ENCODE results near the gene SLC25A48. TPM values are rescaled to one million over a fixed set of nuclear protein-coding genes. Genes with fewer than 3 reads are reported as not detected.

The SLC25A48 gene
- total RNA-seq, 2 donors from 2014 or later, result 0.10 to 0.19 TPM

DNA sequence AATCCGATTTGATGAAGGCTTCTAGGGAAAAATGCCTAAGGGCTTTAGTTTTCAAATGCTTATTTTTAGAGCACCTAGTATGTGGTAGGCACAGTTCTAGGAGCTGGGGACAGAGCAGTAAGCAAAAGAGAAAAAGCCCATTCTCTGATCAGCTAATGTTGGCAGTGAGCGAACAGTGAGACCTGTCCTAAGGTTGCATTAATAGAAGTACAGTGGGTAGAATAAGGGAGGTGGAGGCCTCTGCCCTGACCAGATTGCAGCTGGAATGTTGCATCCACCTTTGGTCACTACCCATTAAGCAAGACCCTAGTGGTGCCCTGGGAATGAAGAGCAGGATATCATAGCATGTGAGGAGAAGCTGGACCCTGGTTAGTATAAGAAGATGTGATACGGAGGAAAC is 41.1 kb downstream of the SLC25A48 start:
- DNase-seq (ENCODE audit: low spot score), result no peak
- intact Hi-C loops (cut with DNase I), result no loop called here

DNA sequence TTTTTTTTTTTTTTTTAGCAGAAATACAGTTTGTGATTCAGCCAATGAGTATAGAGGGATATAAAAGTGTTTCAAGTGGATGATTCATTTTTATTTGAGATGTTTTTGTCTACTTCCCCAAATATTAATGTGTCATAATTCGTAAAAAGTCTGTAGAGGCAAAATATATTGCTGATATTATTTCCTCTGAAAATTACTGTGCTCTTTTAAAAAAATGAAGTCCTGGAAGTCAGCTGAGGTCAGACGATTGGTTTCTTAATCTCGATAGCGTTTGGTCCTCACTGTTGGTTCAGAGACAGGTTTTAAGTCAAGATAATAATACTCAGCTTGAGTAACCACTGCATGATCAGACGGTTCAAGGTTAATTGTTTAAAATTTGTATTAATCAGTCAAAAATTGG is 41.7 kb downstream of the SLC25A48 start:
- DNase-seq (ENCODE audit: low spot score), result no peak
- intact Hi-C loops (cut with DNase I), result no loop called here

DNA sequence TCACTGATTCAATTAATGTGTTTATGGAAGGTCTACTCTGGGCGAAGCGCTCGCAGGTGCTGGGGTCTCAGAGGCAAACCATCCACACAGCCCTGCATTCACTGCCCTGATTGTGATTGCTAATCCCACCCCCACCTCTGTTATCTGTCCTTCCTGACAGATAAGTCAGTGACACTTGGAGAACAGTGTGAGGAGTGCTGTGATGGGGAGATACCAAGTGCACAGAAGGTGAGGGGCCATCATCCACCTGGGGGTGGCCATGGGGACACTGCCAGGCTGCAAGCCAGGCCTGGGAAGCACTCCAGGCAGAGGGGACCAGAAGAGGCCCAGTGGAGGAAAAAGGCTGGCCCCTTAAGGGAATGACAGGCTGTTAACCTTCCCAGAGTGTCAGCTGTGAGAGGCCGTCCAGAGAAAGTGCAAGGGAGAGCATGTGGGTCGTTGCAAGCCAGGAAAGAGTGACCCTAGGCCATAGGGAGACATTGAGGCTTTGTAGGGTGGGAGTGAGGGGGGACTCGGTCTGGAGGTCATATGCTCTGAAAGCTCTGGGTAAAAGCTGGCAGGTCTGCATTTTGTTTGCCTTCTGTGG is 43.2 kb downstream of the SLC25A48 start:
- DNase-seq (ENCODE audit: low spot score), result no peak

DNA sequence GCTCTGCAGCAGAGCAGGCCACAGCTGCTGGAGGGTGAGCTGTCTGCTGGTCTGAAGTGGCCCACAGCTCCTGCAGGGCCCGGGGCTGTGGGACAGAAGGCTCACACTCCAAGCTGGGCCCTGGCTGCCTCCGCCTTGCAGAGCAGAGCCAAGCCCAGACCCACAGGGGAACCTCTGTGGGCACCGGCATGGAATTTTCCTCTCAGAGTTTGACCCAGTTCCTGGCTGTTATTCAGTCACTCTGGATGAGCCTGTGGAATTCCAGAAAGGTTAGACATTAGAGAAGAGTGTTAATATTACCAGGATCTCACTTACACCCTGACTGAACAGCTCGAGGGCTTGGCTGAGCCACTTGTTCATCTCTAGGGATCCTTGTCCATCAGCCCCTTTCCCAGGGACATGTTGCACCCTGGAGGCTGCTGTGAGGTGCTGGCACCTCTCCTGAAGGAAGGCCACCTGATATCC is 43.7 kb downstream of the SLC25A48 start:
- intact Hi-C loops (cut with DNase I), result no loop called here
- no peak for DNase-seq (ENCODE audit: low spot score)

More for the DNA sequence above, 43.2 kb downstream of the SLC25A48 start:
- intact Hi-C loops (cut with DNase I), result no loop called here

DNA sequence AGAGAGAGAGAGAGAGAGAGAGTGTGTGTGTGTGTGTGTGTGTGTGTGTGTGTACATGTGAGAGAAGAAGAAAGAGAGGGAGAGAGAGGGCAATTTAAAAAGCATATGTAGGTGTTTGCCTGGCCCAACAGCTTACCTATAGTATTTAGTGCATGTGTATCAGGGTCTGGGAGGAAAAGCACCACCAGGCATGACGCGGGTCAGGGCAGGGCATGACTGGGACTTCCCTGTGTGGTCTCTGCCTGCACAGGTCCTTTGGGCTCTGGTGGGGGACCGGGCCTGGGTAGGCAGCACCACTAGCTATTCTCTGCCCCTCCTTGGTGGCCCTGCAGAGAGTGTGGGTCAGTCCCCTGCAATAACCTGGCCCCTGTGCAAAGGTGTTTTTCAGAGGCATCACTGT is 45.1 kb downstream of the SLC25A48 start:
- intact Hi-C loops (cut with DNase I), result no loop called here
- no peak for DNase-seq (ENCODE audit: low spot score)

DNA sequence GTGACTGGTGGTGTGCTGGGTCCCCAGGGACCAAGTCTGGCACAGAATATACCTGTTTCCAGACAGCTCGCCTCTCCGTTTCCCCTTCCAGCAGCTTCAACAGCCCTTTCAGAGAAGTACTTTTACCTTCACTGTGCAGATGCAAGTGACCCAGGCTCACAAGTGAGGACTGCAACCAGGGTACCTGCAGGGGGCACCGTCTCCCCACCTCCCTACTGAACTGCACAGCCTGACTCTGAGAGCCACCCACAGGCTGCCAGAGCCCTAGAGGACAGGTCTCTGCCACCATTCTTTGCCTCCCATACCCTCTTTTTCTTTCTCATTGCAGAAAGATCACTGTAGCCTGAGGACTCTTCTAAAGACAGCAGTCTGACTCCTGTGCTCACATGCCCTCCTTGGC is 45.8 kb downstream of the SLC25A48 start:
- no peak for DNase-seq (ENCODE audit: low spot score)
- intact Hi-C loops (cut with DNase I), result loop anchor here in 1 of 2 donors (5.0 kb wide), 1 partner anchor 1482 kb away; no protein-coding TSS in a partner anchor

DNA sequence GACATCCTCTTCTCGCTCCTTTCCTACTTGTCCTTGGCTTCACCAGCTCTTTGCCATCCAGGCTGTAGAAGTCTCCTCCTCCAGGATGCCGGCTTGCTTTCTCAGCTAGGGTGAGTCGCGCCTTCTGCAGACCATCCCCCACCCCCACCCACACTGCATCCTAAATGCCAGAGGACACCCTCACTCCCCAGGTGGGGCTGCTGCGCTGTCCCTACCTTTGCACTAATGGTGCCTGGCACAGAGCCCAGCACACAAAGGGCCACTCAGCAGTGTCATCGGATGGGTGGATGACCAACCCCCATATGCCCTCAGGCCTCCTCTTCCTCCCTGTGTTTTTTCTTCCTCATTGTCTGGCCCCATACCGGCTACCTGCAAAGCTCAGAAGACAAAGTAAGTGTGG is 46.3 kb downstream of the SLC25A48 start:
- DNase-seq (ENCODE audit: low spot score), result no peak

DNA sequence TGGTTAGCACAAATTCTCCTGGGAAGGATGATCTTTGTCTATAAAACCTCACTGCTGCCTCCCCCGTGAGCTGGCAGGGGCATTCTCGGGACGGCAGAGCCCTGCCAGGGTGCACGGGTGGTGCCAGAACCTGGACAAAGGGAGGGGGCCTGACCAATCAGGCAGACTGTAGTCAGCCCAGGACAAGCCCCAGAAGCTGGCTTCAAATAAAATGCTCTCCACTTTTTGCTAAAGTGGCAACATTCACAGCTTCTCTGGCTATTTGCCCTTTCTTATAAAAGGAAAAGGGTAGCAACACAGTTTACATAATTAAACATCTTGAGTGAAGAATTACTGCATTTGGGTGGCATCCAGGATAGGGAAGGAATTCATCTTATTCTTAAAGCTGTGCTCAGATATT is 46.8 kb downstream of the SLC25A48 start:
- no peak for DNase-seq (ENCODE audit: low spot score)
- intact Hi-C loops (cut with DNase I), result loop anchor here in 1 of 2 donors (5.0 kb wide), 1 partner anchor 1481 kb away; no protein-coding TSS in a partner anchor

More for the DNA sequence above, 46.3 kb downstream of the SLC25A48 start:
- intact Hi-C loops (cut with DNase I), result loop anchor here in 1 of 2 donors (5.0 kb wide), 1 partner anchor 1482 kb away; no protein-coding TSS in a partner anchor

DNA sequence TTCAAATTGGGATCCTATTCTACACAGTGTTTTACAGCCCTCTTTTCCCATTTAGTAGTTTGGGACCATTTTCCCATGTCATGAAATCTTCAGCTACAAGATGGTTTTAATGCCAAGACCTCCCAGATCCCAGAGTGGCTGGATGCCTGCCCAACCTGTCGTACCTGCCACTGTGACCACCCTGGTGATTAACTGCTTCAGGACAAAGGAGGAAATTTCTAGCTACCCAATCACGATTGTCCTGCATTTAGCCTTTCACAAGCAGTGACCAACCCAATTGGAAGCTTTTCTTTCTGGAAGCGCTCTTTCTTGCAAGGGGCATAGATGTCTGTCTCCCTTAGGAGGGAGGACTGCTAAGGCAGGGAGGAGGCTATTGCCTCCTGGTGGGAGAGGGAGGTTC is 47.4 kb downstream of the SLC25A48 start:
- DNase-seq (ENCODE audit: low spot score), result no peak
- intact Hi-C loops (cut with DNase I), result loop anchor here in 1 of 2 donors (5.0 kb wide), 1 partner anchor 1480 kb away; no protein-coding TSS in a partner anchor

DNA sequence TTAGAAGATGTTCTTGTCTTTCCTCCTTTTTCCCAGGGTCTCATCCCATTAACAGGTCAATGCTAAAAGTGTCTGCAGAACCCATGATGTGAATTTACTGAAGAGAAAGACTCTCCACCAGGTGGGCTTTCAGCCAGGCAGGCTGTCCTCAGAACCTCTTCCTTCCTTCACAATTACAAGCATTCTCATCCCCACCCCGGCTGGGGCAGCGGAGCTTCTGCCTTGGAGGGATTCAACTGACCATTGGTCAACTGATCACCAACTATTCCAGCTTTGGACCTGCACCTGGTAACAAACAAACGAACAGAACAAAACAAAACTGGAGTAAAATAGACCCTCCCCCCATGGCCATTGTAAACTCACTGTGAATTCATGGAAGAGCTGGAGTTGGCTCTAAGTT is 48.6 kb downstream of the SLC25A48 start:
- no peak for DNase-seq (ENCODE audit: low spot score)
- intact Hi-C loops (cut with DNase I), result loop anchor here in 1 of 2 donors (5.0 kb wide), 1 partner anchor 1479 kb away; no protein-coding TSS in a partner anchor

DNA sequence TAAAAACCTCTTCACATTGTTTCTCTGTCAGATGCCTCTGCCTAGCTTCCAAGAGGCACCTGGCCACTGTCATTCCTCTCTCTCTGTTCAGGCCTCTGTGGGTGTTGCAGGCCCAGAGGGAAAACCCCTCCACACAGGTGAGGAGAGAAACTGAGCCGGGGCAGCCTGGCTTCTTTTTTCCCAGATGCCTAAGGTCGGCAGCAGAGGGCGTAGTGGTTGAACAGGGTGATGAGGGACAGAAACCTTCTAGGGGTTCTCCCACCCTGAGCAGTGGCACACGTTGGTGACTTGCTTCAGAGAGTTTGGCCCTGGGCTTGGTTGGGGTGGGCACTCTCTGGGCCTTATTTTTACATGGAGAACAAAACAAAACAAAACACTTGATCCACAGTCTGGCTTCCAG is 49.0 kb downstream of the SLC25A48 start:
- intact Hi-C loops (cut with DNase I), result loop anchor here in 1 of 2 donors (5.0 kb wide), 1 partner anchor 1479 kb away; no protein-coding TSS in a partner anchor
- DNase-seq (ENCODE audit: low spot score), result no peak

DNA sequence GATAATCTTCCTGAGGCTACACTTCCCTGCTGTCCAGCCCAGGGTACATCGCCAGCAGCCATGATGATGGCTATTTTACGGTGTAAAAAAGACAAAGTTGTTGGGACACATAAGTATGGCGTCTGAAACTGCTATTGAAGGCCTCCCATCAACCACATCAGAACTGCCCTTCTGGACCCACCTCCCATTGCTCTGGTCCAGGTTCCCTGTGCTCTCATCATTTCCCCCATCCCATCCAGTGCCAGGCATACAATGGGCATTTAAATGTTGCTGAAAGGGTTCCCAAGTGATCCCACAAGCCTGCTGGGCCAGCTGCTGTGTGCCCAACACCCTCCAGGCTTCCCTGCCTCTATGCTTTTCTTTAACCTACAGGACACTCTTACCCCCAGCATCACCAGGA is 50.6 kb downstream of the SLC25A48 start:
- no peak for DNase-seq (ENCODE audit: low spot score)
- intact Hi-C loops (cut with DNase I), result loop anchor here (5.0 kb wide), 2 partner anchors 322 to 327 kb away; no protein-coding TSS in a partner anchor

DNA sequence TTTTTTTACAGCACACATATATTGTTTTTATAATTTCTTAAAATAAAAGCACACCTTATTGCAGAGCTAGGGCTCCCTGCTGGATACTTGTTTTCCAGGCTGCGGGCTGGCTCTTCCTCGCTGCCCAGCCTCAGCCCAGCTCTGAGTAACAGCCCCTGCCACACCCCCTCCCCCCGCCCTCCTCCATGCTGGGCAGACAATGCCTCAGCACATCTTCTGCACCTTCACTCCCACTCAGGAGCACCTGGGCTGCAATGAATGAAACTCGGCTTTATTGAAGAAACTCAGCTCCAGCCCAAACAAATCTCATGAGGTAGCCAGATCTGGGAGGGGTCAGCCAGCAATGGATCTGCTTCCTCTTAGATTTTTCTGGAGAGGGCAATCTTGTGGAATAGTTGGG is 51.7 kb downstream of the SLC25A48 start:
- no peak for DNase-seq (ENCODE audit: low spot score)
- intact Hi-C loops (cut with DNase I), result loop anchor here (5.0 kb wide), 2 partner anchors 321 to 326 kb away; no protein-coding TSS in a partner anchor

DNA sequence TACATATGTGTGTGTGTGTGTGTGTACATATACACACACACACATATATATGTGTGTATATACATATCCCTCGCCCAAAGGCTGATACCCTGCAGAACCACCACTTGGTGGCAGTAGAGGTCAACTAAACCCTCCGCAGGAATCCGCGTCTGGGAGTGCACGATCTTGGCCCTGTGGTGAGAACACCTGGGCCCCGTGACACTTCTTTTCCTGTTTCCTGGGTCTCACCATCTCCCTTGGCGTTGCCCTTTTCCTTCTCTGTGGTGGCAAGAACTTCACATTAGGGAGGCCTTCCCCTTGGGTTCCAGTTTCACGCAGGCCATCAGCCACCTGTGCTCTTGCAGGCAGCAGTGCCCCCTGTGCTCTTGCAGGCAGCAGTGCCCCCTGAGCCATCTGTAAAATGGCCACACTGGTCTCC is 53.0 kb downstream of the SLC25A48 start:
- no peak for DNase-seq (ENCODE audit: low spot score)
- intact Hi-C loops (cut with DNase I), result loop anchor here (5.0 kb wide), 2 partner anchors 320 to 325 kb away; no protein-coding TSS in a partner anchor

DNA sequence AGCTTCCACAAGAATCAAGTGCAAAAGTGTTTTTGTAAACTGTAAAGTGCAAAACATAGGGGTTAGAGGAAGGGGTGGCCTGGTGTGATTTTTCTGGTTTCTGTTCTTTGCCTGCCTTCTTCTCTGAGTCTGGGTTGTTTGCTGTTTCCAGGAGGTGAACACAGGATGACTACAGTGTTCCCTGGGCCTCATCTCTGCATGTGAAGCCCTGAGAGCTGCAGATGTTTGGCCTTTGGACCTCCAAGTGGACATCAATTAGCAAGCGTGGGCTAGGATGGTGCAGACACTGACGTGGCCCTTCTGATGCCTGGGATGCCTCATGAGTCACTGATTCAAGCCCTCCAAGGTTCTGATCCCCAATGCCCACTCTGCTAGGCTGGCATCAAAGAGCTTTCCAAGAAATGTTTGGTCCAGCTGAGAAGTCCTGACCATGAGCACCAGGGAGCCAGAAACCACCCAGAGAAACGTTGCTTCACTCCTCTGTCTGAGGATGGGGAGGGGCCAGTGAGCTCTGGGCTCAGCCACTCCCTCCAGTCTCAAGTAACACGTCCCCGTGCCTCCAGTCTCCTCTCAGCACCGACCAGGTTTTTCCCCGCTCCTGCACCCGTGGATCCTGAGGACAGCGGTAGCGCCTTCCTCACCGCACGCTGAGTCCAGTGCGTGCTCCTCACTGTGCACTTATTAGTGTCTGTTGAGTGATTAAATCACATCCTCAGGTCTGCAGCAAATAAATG is 53.6 kb downstream of the SLC25A48 start:
- intact Hi-C loops (cut with DNase I), result loop anchor here (5.0 kb wide), 2 partner anchors 319 to 324 kb away; no protein-coding TSS in a partner anchor
- DNase-seq (ENCODE audit: low spot score), result no peak

DNA sequence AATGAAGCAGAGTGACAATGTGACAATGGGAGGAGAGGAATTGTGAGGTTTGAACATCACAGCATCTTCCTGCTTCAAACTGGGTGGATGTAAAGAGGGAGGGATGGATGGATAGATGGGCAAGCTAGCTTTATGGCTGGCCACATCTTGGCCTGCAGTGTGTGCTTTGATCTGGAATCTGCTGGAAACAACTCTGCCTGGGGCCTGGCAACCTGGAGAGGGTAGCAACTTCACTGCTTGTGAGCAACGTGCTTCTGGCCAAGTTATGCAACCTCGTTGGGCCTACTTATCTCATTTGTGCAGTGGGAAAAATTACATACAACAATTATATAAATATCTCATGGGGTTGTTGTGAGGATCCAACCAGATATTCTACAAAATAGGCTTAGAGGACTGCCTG is 55.8 kb downstream of the SLC25A48 start:
- intact Hi-C loops (cut with DNase I), result no loop called here
- no peak for DNase-seq (ENCODE audit: low spot score)

DNA sequence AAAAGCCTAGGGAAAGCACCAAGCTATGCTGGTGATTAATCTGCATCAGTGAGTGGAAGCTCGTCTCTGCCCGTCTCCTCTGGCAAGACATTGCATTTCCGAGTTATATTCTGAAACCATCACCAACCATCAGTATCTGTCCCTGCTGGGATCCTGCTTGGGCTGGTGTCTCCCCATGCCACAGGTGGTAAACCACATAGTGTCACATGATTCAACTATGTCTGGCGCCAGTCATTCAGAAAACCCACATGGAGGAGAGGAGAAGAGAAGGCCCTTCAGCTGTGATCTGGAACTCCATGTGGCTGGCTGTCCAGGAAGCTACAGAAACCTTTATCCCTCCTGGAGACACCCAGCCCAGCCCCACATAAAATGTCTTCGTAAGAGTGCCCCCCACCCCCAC is 56.4 kb downstream of the SLC25A48 start:
- intact Hi-C loops (cut with DNase I), result no loop called here
- no peak for DNase-seq (ENCODE audit: low spot score)

DNA sequence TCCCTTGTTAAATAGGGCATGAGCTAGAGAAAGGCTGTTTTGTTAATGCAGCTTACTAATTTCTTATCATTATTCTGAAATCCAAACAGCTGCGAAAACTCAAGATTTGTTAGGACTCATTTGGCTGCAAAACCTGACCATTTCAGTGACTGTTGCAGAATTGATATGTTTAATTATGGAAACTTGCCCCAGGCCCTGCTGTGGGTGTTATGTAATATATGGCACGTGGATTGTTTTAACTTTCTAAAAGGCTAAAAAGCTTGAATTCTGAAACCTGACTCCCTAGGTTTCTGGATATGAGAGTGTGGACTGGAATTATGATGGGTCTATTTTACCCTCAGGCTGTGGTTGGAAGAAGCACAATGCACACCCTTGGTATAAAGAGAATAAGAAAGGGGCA is 56.8 kb downstream of the SLC25A48 start:
- intact Hi-C loops (cut with DNase I), result no loop called here
- DNase-seq (ENCODE audit: low spot score), result no peak

DNA sequence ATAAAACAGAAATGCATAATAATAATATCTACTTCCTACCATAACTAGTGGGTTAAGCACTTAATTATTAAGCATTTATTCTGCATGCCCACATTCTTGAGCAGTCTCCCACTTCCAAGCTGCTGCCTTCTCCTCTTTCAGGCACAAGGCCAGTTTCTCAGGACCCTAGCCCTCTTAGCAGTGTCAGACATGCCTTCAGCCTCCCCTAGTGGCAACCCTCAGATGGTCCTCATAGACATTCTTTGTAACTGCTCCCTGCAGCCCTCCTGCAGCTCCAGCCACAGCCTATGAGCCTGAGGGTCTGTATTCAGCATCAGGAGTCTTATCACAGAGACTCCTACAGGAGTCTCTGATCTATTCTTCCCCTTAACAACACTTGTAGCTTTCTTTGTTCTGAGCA is 57.3 kb downstream of the SLC25A48 start:
- intact Hi-C loops (cut with DNase I), result no loop called here
- no peak for DNase-seq (ENCODE audit: low spot score)

DNA sequence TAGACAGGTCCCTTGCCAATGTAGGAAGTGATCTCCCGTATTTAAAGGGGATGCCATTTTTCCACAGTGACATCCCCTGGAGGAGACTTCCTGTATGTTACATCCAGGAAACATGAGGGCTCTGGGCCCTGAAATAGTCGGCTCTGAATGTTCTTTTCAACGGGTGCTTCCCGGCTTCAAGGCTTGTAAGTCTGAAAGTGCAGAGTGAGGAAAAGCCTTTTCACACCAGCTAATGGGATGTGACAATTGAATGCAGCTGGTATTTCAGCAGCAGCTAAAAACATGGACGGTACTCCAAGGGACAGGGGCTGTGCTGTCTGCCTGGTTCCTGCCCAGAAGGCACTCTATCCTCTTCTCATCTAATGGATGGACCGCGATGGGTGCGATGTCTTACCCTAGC is 59.8 kb downstream of the SLC25A48 start:
- intact Hi-C loops (cut with DNase I), result no loop called here
- DNase-seq (ENCODE audit: low spot score), result no peak
